CD14-positive monocyte (primary cell): ENCODE results near the gene PSPN. TPM values are rescaled to one million over a fixed set of nuclear protein-coding genes. Genes with fewer than 3 reads are reported as not detected.

Source experiments
- DNase-seq, 3 donors: peaks; one replicate each; pipeline ENCODE4 v3.0.0-alpha.2; 2011 to 2022
- H2AFZ ChIP-seq: 2 replicates; pipeline ENCODE4 v1.6.0; 2012; ENCODE audit warnings: mild to moderate bottlenecking, low read depth, low read length, inconsistent platforms; ENCODE audit not compliant: insufficient read depth, poor library complexity, severe bottlenecking
- H3K27ac ChIP-seq, 2 donors: 1 replicate in 1 of 2; 2 replicates in 1 of 2; pipeline ENCODE4 v1.5.1; 2012 to 2013; ENCODE audit warnings: low read length in 2 of 2, control low read depth in 1 of 2, inconsistent platforms in 1 of 2, low read depth in 1 of 2, mild to moderate bottlenecking in 1 of 2
- H3K27me3 ChIP-seq, 2 donors: one replicate each; pipeline versions ENCODE4 v1.6.0 to v1.6.1; 2011 to 2013; ENCODE audit warnings: low read length in 2 of 2; ENCODE audit not compliant: control insufficient read depth in 2 of 2, insufficient read depth in 2 of 2
- H3K36me3 ChIP-seq, 2 donors: replicated peaks in 1 of 2; 1 replicate in 1 of 2; 2 replicates in 1 of 2; pipeline versions ENCODE4 v1.5.1 to v1.6.1; 2012 to 2013; ENCODE audit warnings: low read length in 2 of 2, control low read depth in 1 of 2, inconsistent platforms in 1 of 2, mild to moderate bottlenecking in 1 of 2; ENCODE audit not compliant: insufficient read depth in 2 of 2, control insufficient read depth in 1 of 2
- H3K4me1 ChIP-seq, 2 donors: 1 replicate in 1 of 2; 2 replicates in 1 of 2; pipeline versions ENCODE4 v1.5.1 to v1.6.1; 2012 to 2013; ENCODE audit warnings: low read length in 2 of 2, control low read depth in 1 of 2, inconsistent platforms in 1 of 2, mild to moderate bottlenecking in 1 of 2, moderate library complexity in 1 of 2; ENCODE audit not compliant: insufficient read depth in 2 of 2, control insufficient read depth in 1 of 2
- H3K4me2 ChIP-seq: replicated peaks from 2 replicates; pipeline ENCODE3; 2012; ENCODE audit warnings: low read length, moderate library complexity, mild to moderate bottlenecking; ENCODE audit not compliant: poor library complexity, severe bottlenecking; ENCODE audit errors: extremely low read depth
- H3K4me3 ChIP-seq, 3 experiments: fragments of 200-600 bp in 1 of 3; sonication (generic) in 1 of 3; replicated peaks in 1 of 3; 1 replicate in 2 of 3; 2 replicates in 1 of 3; pipeline ENCODE4 v1.5.1; 2011 to 2013; ENCODE audit warnings: low read length in 3 of 3, mild to moderate bottlenecking in 3 of 3, control low read depth in 2 of 3, low read depth in 2 of 3, inconsistent platforms in 1 of 3, moderate library complexity in 1 of 3
- H3K79me2 ChIP-seq: 2 replicates; pipeline ENCODE4 v1.6.0; 2012; ENCODE audit warnings: mild to moderate bottlenecking, control low read depth, inconsistent platforms, low read length, moderate library complexity; ENCODE audit not compliant: insufficient read depth
- H3K9ac ChIP-seq: 2 replicates; pipeline ENCODE4 v1.6.0; 2017; ENCODE audit warnings: low read length, mild to moderate bottlenecking; ENCODE audit not compliant: insufficient read depth, poor library complexity, severe bottlenecking
- H3K9me3 ChIP-seq, 2 donors: replicated peaks in 1 of 2; 1 replicate in 1 of 2; 2 replicates in 1 of 2; pipeline versions ENCODE4 v1.5.1 to v1.6.1; 2012 to 2013; ENCODE audit warnings: low read length in 2 of 2, control low read depth in 1 of 2; ENCODE audit not compliant: control insufficient read depth in 1 of 2, insufficient read depth in 1 of 2
- H4K20me1 ChIP-seq: 2 replicates; pipeline ENCODE4 v1.6.0; 2012; ENCODE audit warnings: mild to moderate bottlenecking, low read length, control low read depth, moderate library complexity; ENCODE audit not compliant: insufficient read depth
- H3K27ac Mint-ChIP-seq, 7 donors: one replicate each; pipeline ENCODE4 v1.8.0; 2020; ENCODE audit warnings: mild to moderate bottlenecking in 7 of 7, mixed read lengths in 7 of 7, moderate library complexity in 6 of 7, inconsistent platforms in 2 of 7
- H3K27me3 Mint-ChIP-seq, 3 donors: one replicate each; pipeline ENCODE4 v1.8.0; 2021 to 2022; ENCODE audit warnings: low read depth in 3 of 3, mild to moderate bottlenecking in 3 of 3, mixed read lengths in 3 of 3, moderate library complexity in 3 of 3, inconsistent platforms in 1 of 3
- H3K36me3 Mint-ChIP-seq, 2 donors: one replicate each; pipeline ENCODE4 v1.8.0; 2020; ENCODE audit warnings: mixed read lengths in 2 of 2, inconsistent platforms in 1 of 2, mild to moderate bottlenecking in 1 of 2
- H3K4me1 Mint-ChIP-seq: one replicate; pipeline ENCODE4 v1.8.0; 2020; ENCODE audit warnings: mild to moderate bottlenecking, mixed read lengths
- H3K4me3 Mint-ChIP-seq, 2 donors: one replicate each; pipeline ENCODE4 v1.8.0; 2020; ENCODE audit warnings: mild to moderate bottlenecking in 2 of 2, mixed read lengths in 2 of 2, moderate library complexity in 1 of 2
- H3K9me3 Mint-ChIP-seq, 7 donors: one replicate each; pipeline ENCODE4 v1.8.0; 2020 to 2022; ENCODE audit warnings: mixed read lengths in 7 of 7, mild to moderate bottlenecking in 6 of 7, moderate library complexity in 6 of 7, inconsistent platforms in 2 of 7
- CTCF ChIP-seq: fragments of 200-600 bp; IDR thresholded peaks from one replicate; pipeline ENCODE4 v1.8.0; 2022; ENCODE audit warnings: antibody characterized with exemption, mild to moderate bottlenecking
- WGBS: methylation state at CpG from one replicate; pipeline ENCODE4 v1.1.5; 2013; ENCODE audit warnings: missing lambda C conversion rate; ENCODE audit not compliant: insufficient coverage; 5-methylcytosine and 5-hydroxymethylcytosine counted together
- intact Hi-C, 2 donors: fragments of 100-400 bp; cut with micrococcal nuclease; formaldehyde crosslinking; loops; one replicate each; pipeline versions ENCODE4 v1.15.0 to v1.15.1; 2023
- polyA plus RNA-seq, 3 donors: library from polyadenylated mRNA; depleted of rRNA in 1 of 3; unstranded in 2 of 3; stranded (reverse) in 1 of 3; fragments of 300-500 nt in 2 of 3; fragments of >200 nt in 1 of 3; fragmentation: Illumina TruSeq in 2 of 3; gene quantifications; 1 replicate in 2 of 3; 2 replicates in 1 of 3; pipeline ENCODE4 v1.2.3, GENCODE V29; 2012 to 2021

Gene PSPN
- polyA plus RNA-seq, 3 donors, result 0.10 to 0.19 (median 0.13) TPM

GRCh38 chr19:6376512-6377190, 918 bp upstream of the PSPN start:
- Histone ChIP-seq H3K4me1 (peaks cover 11 to 14% of the 10 kb centered on the region in 2 donors), H3K4me2 (no peak overlapping the region), H3K27me3 (no peaks in the 10 kb centered on the region), H3K79me2 (no peaks in the 10 kb centered on the region), H4K20me1 (no peaks in the 10 kb centered on the region), H2AFZ (no peak overlapping the region), H3K9ac (no peak overlapping the region), H3K27ac (no peak overlapping the region), H3K36me3 (peaks cover 29 to 43% of the 10 kb centered on the region in 2 donors), H3K4me3 (no peak overlapping the region), H3K9me3 (no peaks in the 10 kb centered on the region)
- Mint-ChIP-seq H3K9me3 (peaks cover 0 to 10% (median 2%) of the 10 kb centered on the region in 7 donors), H3K27me3 (peaks cover 0 to 2% (median 1%) of the 10 kb centered on the region in 3 donors), H3K36me3 (peaks cover 34 to 48% of the 10 kb centered on the region in 2 donors), H3K4me1 (peaks cover 12% of the 10 kb centered on the region), H3K27ac (peak overlapping the region in 2 of 7 donors; percentile 5 to 35), H3K4me3 (no peak overlapping the region)
- intact Hi-C loops, result loop anchor here (10.0 kb wide), 2 partner anchors 48 to 692 kb away; partner anchors contain the start of genes HSD11B1L (in 1 of the 2), KHSRP (in 1 of the 2) and MICOS13 (in 1 of the 2)
- TF ChIP-seq CTCF, result no peak
- no peak for DNase-seq
- WGBS, result 93% methylated on average over 5 of the region's 19 CpGs

GRCh38 chr19:6374711-6375410, 872 bp downstream of the PSPN start:
- Mint-ChIP-seq H3K27me3 (peaks cover 0 to 2% (median 1%) of the 10 kb centered on the region in 3 donors), H3K27ac (peak overlapping the region in 2 of 7 donors; percentile 13 to 80), H3K36me3 (peaks cover 17 to 31% of the 10 kb centered on the region in 2 donors), H3K4me1 (peaks cover 12% of the 10 kb centered on the region), H3K9me3 (peaks cover 0 to 2% (median 0%) of the 10 kb centered on the region in 7 donors), H3K4me3 (no peak overlapping the region)
- Histone ChIP-seq H4K20me1 (no peaks in the 10 kb centered on the region), H3K36me3 (peaks cover 11 to 25% of the 10 kb centered on the region in 2 donors), H3K9me3 (no peaks in the 10 kb centered on the region), H2AFZ (no peak overlapping the region), H3K27me3 (no peaks in the 10 kb centered on the region), H3K4me3 (no peak overlapping the region), H3K4me2 (no peak overlapping the region), H3K27ac (no peak overlapping the region), H3K79me2 (no peaks in the 10 kb centered on the region), H3K9ac (no peak overlapping the region), H3K4me1 (peaks cover 11 to 14% of the 10 kb centered on the region in 2 donors)
- no peak for DNase-seq
- WGBS, result 97% methylated on average over 28 of the region's 29 CpGs
- TF ChIP-seq CTCF, result no peak
- intact Hi-C loops, result loop anchor here (5.0 to 10.0 kb wide), 3 partner anchors 50 to 690 kb away; partner anchors contain the start of genes HSD11B1L (in 1 of the 2), KHSRP (in 1 of the 2) and MICOS13 (in 1 of the 2)
